AG04449 (cell line): ENCODE data around the gene CLTCL1.

Experiments used
- CTCF ChIA-PET: fragments of 350-600 bp; formaldehyde crosslinking; extraction: SDS; loops from one replicate; lab custom pipeline; 2021; ENCODE audit warnings: antibody characterized with exemption; lab: Yijun Ruan, JAX
- POLR2A ChIA-PET: fragments of 400-600, 350-600 bp; formaldehyde crosslinking; extraction: SDS; loops from one replicate; lab custom pipeline; 2020; ENCODE audit warnings: antibody characterized with exemption, inconsistent platforms; lab: Yijun Ruan, JAX
- DNase-seq: peaks from one replicate; pipeline ENCODE4 v3.0.0-alpha.2; 2010; ENCODE audit warnings: low read depth, low spot score
- H3K4me3 ChIP-seq: 2 replicates; pipeline ENCODE4 v1.5.1; 2011; ENCODE audit warnings: low read depth, mild to moderate bottlenecking, control low read depth, low read length
- CTCF ChIP-seq: IDR thresholded peaks from one replicate; pipeline ENCODE4 v1.5.1; 2011; ENCODE audit warnings: mild to moderate bottlenecking, moderate library complexity, low read length, control low read depth, inconsistent platforms; ENCODE audit not compliant: insufficient read depth; ENCODE audit errors: missing control alignments

CLTCL1 gene

DNA sequence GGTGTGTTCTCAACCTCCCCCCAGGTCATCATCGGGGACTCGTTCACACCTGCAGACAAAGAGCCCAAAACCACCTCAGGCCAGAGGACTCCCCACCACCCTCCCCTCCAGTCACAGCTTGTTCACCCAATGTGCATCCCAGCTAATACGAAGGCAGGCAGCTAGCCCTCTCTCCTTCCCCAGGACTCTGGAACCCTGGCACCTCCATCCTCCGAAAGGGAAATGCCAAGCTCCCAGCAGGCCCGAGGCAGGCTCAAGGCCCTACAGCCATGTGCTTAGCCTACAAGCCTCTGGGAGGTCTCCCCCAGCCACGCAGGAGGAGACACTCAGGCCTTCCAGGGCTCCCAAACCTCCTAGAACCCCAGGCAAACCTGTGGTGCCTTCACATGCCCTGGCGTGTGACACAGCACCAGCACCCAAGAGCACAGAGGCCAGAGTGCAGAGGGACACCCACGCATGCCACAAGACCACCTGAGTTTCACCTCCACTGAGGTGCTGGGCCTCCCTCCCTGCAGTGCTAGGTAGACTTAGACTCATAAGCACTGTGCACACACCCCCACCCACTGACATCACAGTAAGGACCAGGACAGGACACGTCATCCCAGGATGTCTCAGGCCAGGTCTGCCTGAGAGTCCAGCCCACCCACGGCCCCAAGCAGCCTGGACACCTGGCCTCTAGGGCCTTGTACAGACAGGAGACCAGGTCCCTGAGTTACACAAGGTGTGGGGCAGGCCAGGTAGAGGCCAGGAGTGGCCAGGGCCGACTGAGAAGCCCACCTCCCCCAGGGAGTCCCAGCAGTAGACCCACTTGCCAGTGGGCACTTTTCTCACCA lies 153.9 kb downstream of the CLTCL1 start:
- CTCF ChIA-PET = no interaction called here

DNA sequence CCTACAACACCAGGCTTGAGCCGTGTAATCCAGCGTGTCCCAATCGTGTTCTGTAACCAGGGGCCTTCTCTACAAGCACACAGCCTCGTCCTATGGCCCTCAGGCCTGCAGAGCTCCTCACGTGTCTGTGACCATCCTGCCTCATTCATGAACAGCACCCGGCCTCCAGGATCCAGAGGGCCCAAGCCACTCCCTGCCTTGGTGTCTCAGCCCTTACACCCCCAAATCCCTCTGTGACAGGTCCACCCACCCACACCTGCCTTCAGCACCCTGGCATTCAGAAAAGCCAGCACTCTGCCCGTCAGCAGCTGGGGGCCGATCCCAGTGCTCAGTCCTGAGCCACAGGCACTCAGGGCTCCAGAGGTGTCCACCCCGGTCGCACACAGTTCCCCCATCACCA lies 154.6 kb downstream of the CLTCL1 start:
- POLR2A ChIA-PET = no interaction called here
- TF ChIP-seq CTCF = no peak
- no peak overlapping the region for H3K4me3 ChIP-seq
- DNase-seq = no peak
- CTCF ChIA-PET = interaction anchor here (1.4 kb wide), 1 partner anchor 8 kb away, joined by 4 read pairs; no protein-coding TSS in a partner anchor

More for the DNA sequence above, 153.9 kb downstream of the CLTCL1 start:
- POLR2A ChIA-PET = no interaction called here
- no peak for TF ChIP-seq CTCF
- DNase-seq = no peak
- no peak overlapping the region for H3K4me3 ChIP-seq

GRCh38 chr22:19134874-19135273 lies 156.6 kb downstream of the CLTCL1 start:
- DNase-seq = no peak
- no peak for TF ChIP-seq CTCF
- ChIA-PET POLR2A (no interaction called here), CTCF (interaction anchor here (5.8 kb wide), 1 partner anchor 9 kb away, joined by 23 read pairs; the partner anchor contains the start of gene ESS2)
- no peak overlapping the region for H3K4me3 ChIP-seq

DNA sequence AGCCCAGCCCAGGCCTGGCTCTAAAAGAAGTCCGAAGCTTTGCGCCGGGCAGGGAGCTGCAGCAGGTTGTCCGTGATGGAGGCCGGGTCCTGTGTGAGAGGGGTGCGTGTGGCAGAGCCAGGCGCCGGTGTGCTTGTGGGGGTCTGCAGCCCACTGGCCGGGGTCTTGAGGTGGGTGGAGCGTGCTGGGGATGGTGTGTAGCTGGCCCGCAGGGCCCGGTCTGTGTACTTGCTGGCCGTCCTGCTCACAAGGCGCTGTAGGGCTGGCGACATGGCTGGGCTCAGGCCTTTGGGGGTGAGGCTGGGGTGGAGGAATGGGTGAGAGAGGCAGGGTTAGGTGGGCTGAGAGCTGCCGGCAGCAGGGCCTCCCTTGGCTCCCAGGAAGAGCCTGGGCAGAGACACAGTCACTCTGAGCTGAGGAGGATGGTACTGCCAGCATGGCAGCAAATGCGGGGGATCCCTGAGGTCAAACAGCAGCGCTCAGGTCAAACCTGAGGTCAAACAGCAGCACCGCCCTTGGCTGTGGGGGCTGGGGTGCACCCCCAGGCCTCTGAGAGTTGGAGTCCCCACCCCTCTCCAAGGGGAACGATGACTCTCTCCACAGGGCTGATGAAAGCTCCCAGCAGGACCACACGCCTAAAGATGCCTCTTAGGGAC lies 157.2 kb downstream of the CLTCL1 start:
- no peak overlapping the region for H3K4me3 ChIP-seq
- TF ChIP-seq CTCF = no peak
- POLR2A ChIA-PET = no interaction called here
- DNase-seq = no peak
- CTCF ChIA-PET = interaction anchor here (5.8 kb wide), 1 partner anchor 10 kb away, joined by 23 read pairs; the partner anchor contains the start of gene ESS2

DNA sequence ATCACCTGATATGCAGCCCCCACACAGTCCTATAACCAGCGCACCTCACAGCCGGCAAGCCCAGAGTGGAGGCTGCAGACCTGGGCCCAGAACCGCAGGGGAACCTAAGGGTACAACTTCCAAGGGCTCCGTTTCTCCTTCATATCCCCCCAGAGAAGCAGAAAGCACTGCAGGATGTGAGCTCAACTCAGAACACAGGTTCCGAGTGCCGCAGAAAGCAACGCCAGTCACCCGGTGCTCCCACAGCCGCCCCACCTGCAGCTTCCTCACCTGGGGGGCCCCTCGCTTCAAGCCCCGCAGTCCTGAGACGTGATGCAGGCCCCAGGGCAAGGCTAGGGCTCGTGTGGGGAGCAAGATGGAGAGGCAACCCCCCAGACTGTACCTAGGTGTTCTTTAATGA lies 158.0 kb downstream of the CLTCL1 start:
- POLR2A ChIA-PET = interaction anchor here (1.0 kb wide), 1 partner anchor 11 kb away, joined by 4 read pairs; the partner anchor contains the start of gene ESS2
- DNase-seq = no peak
- CTCF ChIA-PET = interaction anchor here (5.8 kb wide), 1 partner anchor 10 kb away, joined by 23 read pairs; the partner anchor contains the start of gene ESS2
- no peak for TF ChIP-seq CTCF
- no peak overlapping the region for H3K4me3 ChIP-seq
